ENCODE results near the gene CMKLR1.
A peak's percentile ranks its signal among the peaks of the same experiment; 100 is the strongest.

The CMKLR1 gene

GRCh38 chr12:108298761-108299275, 40.3 kb downstream of the CMKLR1 start:
- no peak for DNase-seq (ENCODE audit: low spot score)

- DNase-seq (ENCODE audit: low spot score): no peak
Observed at GRCh38 chr12:108297895-108298760, 41.0 kb downstream of the CMKLR1 start.

- DNase-seq (ENCODE audit: low spot score): no peak
Observed at GRCh38 chr12:108297424-108297823, 41.7 kb downstream of the CMKLR1 start.

- no peak for DNase-seq (ENCODE audit: low spot score)
Observed at GRCh38 chr12:108296945-108297344, 42.2 kb downstream of the CMKLR1 start.

- no peak for DNase-seq (ENCODE audit: low spot score)
Observed at GRCh38 chr12:108295641-108296040, 43.5 kb downstream of the CMKLR1 start.

- no peak for DNase-seq (ENCODE audit: low spot score)
Observed at GRCh38 chr12:108289350-108290161, 49.6 kb downstream of the CMKLR1 start.

- DNase-seq (ENCODE audit: low spot score): no peak
Observed at GRCh38 chr12:108287227-108287626, 51.9 kb downstream of the CMKLR1 start.

GRCh38 chr12:108285016-108285415, 54.1 kb downstream of the CMKLR1 start:
- DNase-seq (ENCODE audit: low spot score): no peak

- no peak for DNase-seq (ENCODE audit: low spot score)
Observed at GRCh38 chr12:108284163-108284562, 54.9 kb downstream of the CMKLR1 start.

GRCh38 chr12:108282676-108283075, 56.4 kb downstream of the CMKLR1 start:
- peak; percentile 21 for DNase-seq (ENCODE audit: low spot score)

GRCh38 chr12:108282160-108282559, 57.0 kb downstream of the CMKLR1 start:
- DNase-seq (ENCODE audit: low spot score): no peak

GRCh38 chr12:108277613-108278012, 61.5 kb downstream of the CMKLR1 start:
- DNase-seq (ENCODE audit: low spot score): no peak

- DNase-seq (ENCODE audit: low spot score): no peak
Observed at GRCh38 chr12:108273217-108273616, 65.9 kb downstream of the CMKLR1 start.

GRCh38 chr12:108271951-108272872, 66.9 kb downstream of the CMKLR1 start:
- DNase-seq (ENCODE audit: low spot score): no peak

GRCh38 chr12:108270849-108271143, 68.3 kb downstream of the CMKLR1 start:
- no peak for DNase-seq (ENCODE audit: low spot score)

- DNase-seq (ENCODE audit: low spot score): no peak
Observed at GRCh38 chr12:108270035-108270848, 68.9 kb downstream of the CMKLR1 start.

- DNase-seq (ENCODE audit: low spot score): no peak
Observed at GRCh38 chr12:108269224-108269623, 69.9 kb downstream of the CMKLR1 start.

- no peak for DNase-seq (ENCODE audit: low spot score)
Observed at GRCh38 chr12:108268397-108268796, 70.7 kb downstream of the CMKLR1 start.

- no peak for DNase-seq (ENCODE audit: low spot score)
Observed at GRCh38 chr12:108267450-108267849, 71.7 kb downstream of the CMKLR1 start.

- no peak for DNase-seq (ENCODE audit: low spot score)
Observed at GRCh38 chr12:108266131-108266530, 73.0 kb downstream of the CMKLR1 start.

GRCh38 chr12:108265505-108265904, 73.6 kb downstream of the CMKLR1 start:
- no peak for DNase-seq (ENCODE audit: low spot score)
